Fibroblast of skin of scalp (primary cell): Measurements from ENCODE around the gene PYDC1.
"Not testable (repeated sequence)": the region's sequence is repeated elsewhere in the genome, so short reads cannot be mapped to it uniquely, and the experiment has no call there.

Experiments
- DNase-seq: peaks from one replicate; pipeline ENCODE4 v3.0.0-alpha.2; 2013

PYDC1 gene

DNA sequence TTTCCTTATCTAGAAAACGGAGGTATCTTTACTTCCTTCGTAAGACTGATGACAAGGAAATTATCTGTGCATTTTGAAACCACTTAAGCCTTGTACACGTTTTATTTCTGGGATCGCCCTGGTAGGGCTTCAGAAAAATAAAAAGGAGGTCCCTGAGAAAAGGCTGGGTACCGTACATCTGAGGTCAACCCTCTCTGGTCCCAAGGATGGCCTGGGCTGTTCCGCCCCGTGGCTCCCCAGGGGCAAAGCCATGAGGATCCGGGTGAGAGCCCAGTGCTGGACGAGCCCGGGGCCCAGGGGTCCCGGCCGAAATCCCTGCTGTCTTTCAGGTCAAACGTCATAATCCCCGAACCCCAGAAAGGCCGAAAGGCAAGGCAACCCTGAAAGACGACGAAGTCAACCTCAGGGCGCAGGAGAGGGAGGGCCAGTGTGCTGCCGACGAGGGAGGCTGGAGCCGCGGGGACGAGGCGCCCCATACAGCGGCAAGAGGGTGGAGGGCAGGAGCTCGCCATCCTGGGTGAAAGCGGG, 37.7 kb downstream of the PYDC1 start:
- DNase-seq, result no peak

DNA sequence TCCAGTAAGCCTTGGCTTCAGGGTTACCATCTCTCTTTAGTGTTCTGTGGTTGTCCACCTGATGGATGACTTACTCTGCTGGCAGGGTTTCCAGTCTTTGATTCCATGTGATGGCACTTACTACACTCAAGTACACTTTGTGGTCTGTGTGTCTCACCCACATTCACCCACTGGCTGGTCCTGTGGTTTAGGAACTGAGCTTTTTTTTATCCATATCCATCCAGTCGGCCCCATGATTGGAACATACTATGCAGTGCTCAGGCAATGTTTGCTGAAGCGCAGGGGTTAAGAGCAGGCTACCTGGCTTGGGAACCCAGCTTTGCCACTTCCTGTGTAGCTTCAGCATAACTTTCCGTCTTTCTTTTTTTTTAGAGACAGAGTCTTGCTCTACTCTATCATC, 39.8 kb downstream of the PYDC1 start:
- no peak for DNase-seq

DNA sequence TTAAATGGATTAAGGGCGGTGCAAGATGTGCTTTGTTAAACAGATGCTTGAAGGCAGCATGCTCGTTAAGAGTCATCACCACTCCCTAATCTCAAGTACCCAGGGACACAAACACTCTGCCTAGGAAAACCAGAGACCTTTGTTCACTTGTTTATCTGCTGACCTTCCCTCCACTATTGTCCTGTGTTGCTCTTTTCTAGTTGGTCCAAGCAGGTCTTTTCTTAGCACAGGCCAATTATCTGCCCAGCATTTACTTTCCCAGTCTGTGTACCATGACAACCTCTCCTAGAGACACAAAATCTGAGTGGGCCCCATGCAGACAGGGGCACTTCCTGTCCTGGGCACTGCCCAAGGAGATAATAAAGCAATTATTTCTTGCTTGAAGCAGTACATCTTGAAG, 46.9 kb downstream of the PYDC1 start:
- not testable (repeated sequence) for DNase-seq

DNA sequence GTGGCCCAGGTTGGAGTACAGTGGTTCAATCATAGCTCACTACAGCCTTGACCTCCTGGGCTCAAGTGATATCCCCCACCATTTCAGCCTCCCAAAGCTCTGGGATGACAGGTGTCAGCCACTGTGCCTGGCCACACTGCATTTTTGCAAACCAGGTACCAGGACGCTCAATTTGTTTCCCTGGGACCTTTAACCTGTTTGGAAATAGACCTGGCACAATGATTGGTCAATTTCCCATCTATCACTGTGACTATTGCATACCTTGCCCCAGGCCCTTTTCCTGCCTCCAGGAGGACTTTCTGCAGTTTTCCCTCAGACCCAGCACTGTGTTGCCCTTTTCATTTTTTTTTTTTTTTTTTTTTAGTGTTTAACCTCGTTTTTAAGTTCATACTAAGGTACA, 48.1 kb downstream of the PYDC1 start:
- no peak for DNase-seq

DNA sequence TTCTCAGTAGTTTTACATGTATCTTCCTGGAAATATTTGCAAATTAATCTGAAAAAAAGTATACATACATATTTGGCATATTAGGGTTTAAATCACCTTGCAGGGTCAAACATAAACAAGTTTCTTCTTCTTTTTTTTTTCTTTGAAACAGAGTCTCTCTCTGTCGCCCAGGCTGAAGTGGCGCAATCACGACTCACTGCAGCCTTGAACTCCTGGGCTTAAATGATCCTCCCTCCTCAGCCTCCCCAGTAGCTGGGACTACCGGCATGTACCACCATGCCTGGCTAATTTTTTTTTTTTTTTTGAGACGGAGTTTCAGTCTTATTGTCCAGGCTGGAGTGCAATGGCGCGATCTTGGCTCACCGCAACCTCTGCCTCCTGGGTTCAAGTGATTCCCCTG, 49.6 kb downstream of the PYDC1 start:
- DNase-seq, result no peak
